K562 treated with DMSO at 1 percent for 4 hours (cell line): ENCODE measurements around the gene ARHGAP18. TPM values are rescaled to one million over a fixed set of nuclear protein-coding genes. Genes with fewer than 3 reads are reported as not detected.

Experiments
- total RNA-seq: library from RNA; unstranded; fragments of 300-600 nt; gene quantifications from 2 replicates; pipeline ENCODE4 v1.2.3, GENCODE V29; 2022; ENCODE audit not compliant: insufficient read depth

Gene ARHGAP18
- total RNA-seq, result 10.0 and 10.4 TPM in 2 replicates

GRCh38 chr6:129709769-129710449, at the start of gene ARHGAP18:
Gene ARHGAP18, minus strand, starts transcription at chr6:129710177. Its CDS starts 41 bp downstream, at chr6:129710136.

Other genes with a start within 250 kb of the ARHGAP18 start
- not detected in 2 replicates for gene TMEM244, start 151.1 kb upstream of the ARHGAP18 start, total RNA-seq